Effector CD4-positive, alpha-beta T cell (primary cell): ENCODE results near the gene LRCOL1.
"Not testable (repeated sequence)": the region's sequence is repeated elsewhere in the genome, so short reads cannot be mapped to it uniquely, and the experiment has no call there.

Experiments
- DNase-seq: peaks from one replicate; pipeline ENCODE4 v3.0.0-alpha.2; 2020

LRCOL1 gene

DNA sequence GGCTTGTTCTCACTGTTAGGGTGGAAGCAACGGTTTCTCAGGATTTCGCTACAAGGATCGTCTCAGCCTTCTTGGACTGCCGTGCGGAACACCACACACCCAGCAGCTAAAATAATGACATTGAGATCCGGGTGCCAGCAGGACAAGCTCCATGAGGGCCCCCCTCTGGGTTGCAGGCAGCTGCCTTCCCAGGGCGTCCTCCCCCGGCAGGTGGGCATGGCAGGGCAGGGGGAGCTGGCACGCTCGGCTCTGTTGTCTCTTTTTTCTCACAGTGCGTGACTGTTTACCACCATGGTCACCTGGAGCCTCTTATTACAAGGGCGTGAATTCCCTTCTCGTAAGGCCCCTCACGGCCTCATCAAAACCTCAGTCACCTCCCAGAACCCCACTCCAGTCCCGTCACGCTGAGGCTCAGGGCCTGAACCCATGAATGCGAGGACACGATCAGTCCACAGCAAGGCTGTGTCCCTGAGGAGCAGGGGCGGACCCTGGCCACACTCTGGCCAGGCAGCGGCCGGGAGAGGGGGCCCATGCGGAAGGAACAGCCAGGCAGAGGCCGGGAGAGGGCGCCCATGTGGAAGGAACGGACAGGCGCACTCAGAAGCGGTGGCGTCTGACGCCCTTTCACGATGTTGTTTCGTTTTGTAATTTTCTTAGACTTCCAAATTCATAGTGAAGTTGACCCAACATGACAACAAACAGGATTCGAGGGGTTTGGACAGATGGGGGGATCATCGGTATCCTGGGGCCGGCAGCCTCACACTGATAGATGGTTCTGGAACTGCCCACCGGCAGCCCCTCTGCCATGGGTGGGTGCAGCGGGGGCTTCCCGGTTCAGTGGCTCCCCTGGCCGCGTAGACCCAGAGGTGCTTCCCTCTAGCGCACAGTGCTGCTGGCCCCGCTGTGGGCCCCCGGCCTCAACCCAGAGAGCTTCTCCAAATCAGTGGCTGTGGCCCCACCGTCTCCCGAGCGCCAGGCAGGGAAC, 10.0 kb downstream of the LRCOL1 start:
- DNase-seq, result peak; percentile 23

- DNase-seq, result not testable (repeated sequence)
Measured at GRCh38 chr12:132599502-132599901, 10.9 kb downstream of the LRCOL1 start.

DNA sequence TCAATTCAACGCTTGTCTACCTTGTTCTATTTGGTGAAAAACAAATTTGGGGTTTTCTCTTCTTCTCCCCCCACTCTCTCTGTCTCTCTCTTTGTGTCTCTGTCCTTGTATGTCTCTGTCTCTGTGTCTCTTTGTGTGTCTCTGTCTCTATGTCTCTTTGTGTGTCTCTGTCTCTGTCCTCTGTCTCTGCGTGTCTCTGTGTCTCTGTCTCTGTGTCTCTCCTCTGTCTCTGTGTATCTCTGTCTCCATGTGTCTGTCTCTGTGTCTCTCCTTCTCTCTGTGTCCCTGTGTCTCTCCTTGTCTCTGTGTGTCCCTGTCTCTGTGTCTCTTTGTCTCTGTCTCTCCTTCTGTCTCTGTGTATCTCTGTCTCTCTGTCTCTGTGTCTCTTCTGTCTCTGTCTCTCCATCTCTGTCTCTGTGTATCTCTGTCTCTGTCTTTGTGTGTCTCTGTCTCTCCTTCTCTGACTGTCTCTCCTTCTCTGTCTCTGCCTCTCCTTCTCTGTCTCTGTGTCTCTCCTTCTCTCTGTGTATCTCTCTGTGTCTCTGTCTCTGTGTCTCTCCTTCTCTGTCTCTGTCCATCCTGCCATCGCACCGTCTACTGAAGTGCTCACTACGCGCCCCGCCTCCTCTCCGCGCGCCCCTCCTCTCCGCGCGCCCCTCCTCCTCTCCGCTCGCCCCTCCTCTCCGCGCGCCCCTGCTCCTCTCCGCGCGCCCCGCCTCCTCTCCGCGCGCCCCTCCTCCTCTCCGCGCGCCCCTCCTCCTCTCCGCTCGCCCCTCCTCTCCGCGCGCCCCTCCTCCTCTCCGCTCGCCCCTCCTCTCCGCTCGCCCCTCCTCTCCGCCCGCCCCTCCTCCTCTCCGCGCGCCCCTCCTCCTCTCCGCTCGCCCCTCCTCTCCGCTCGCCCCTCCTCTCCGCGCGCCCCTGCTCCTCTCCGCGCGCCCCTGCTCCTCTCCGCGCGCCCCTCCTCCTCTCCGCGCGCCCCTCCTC, 12.8 kb downstream of the LRCOL1 start:
- peak; percentile 19 for DNase-seq

- DNase-seq, result no peak
Measured at GRCh38 chr12:132596016-132596415, 14.4 kb downstream of the LRCOL1 start.

GRCh38 chr12:132595183-132595582, 15.2 kb downstream of the LRCOL1 start:
- DNase-seq, result no peak

GRCh38 chr12:132593938-132594358, 16.4 kb downstream of the LRCOL1 start:
- no peak for DNase-seq

GRCh38 chr12:132593521-132593920, 16.9 kb downstream of the LRCOL1 start:
- DNase-seq, result no peak

DNA sequence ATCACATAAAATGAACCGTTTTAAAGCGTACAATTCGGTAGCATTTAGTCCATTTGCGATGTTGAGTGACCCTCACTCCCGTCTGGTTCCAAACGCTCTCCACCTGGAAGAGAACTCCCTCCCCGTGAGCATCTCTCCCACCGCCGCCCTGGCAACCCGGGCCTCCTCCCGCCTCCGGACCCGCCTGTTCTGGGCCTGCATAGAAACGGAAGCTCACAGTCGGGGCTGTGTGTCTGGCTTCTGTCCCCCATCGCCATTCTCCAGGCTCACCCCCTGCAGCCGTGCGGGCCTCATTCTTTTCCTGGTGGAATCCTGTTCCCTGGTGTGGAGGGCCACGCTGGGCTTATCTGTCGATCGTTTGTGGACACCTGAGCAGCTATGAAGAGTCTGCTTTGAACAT, 17.3 kb downstream of the LRCOL1 start:
- DNase-seq, result no peak

DNA sequence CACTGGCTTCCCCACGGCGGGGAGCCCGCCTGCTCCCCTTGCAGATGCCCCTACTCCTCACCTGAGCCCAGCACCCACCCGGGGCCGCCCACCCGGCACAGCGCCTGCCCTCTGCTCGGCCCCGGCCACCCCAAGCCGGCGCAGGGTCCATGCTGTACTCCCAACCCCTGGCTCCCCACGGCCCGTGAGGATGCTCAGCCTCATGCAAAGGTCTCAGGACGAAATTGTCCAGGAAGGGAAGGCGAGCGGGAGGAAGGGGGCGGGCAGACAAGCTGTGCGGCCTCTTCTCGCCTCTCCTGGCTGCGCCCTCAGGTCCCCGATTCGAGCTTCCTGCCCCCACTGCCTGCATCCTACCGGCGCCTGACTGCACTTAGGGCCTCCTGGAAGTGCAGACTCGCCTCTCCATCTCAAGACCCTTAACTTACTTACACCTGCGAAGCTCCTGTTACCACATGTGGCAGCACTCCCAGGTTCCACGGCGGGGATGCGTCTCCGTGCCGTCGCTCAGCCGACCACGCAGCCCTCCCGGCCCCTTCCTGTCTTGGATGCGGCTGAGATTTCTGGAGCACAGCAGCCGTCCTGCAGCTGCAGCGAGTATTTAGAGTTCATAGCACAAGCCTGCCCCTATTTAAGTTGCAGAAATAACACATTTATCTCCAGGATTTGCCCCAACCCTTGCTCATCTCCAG, 18.0 kb downstream of the LRCOL1 start:
- DNase-seq, result no peak

DNA sequence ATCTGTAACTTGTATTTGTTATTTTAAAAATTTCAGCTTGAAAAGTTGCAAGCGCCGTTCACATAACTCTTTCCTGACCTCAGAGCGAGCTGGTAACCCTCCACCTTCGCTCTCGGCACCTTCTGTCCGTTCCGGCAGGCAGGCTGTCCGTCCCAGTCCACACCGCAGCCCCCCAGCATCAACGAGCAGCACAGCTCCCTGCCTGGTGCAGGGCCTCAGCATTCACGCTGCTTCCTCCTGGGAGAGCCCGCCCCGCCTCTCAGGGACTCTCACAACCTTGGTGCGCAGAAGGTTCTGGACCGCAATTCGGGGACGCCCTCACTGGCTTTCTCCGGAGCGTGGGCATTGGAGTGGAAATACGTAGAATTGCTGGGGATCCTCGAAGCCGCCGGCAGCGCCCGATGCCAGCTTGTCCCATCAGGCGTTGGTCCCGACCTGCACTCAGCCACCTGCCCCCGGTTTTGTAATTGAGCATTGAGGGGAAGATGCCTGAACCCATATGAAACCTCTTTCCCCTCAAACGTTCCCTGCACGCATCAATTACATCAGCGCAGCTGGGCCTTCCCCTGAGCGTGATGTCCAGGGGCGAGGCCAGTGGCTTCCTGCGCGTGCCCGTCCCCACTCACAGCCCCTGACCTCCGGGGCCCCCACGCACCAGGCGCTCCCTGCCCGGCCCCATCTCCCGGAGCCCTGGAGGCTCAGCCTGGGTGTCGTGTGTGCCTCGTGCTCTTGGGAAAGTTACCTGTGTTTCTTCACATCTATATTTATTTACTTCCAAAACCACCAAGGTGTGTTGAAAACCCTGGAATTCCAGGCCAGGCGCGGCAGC, 19.1 kb downstream of the LRCOL1 start:
- DNase-seq, result no peak

DNA sequence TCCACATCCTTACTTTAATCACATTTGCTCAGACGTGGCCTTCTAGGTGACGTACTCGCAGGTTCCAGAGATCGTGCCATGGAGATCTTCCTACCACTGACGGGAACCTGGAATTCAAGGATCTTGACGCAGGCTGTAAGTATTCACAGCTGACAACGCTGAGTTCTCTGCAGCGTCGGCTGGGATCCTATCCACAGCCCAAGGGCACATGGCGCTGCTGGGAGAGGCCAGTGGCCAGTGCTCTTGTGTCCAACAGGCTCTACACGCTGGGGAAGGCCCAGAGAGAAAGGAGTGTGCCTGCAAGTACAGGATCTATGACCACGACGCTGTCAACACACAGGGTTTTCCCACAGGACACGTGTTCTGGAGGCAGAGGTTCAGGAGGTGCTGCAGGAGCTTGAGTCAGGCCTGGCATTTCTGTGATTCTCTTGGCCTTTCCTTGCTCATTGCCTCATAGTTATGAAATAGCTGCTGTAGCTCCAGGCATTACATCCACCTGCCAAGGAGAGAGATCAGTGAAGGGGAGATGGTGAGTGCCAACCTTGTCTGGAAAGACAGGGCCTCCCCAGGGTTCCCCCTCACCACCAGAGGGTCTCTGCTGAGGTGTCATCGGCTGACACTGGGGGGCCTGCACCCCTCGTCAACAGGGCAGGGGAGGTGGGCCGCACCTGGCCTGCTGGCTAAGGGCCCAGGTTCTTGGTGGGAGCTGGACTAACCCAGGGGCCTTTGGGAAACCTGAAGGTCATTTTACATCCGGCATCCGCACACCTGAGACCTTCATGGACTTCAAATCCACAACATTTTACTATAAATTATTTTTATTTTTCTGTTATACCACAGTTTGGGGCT, 21.3 kb downstream of the LRCOL1 start:
- no peak for DNase-seq

DNA sequence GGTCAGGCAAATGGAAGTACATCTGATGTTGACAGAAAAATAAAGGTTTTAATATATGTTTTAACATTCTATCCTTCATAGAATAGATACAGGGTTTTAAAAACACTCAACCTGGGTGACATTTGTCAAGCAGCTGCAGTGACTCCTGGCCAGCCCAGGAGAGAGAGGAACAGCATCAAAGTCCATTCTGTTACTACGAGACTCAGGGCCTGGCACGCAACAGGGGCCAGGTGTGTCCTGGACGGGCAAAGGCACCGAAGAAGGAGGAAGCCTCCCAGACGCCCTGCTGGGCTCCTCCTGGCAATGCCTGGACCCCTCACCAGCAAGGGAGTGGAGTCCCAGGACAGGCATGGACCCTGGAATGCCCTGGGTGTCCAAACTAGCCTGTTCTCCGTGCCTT, 22.1 kb downstream of the LRCOL1 start:
- no peak for DNase-seq

DNA sequence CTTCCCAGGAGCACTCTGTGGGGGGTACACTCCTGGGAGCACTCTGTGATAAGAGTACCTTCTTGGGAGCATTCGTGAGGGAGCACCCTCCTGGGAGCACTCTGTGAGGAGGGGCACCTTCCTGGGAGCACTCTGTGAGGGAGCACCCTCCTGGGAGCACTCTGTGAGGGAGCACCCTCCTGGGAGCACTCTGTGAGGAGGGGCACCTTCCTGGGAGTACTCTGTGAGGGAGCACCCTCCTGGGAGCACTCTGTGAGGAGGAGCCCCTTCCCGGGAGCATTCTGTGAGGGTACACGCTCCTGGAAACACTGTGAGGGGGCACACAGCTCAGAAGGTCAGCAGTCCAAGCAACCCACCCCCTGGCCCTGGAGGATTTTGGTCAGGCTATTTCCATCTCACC, 22.6 kb downstream of the LRCOL1 start:
- DNase-seq, result no peak

DNA sequence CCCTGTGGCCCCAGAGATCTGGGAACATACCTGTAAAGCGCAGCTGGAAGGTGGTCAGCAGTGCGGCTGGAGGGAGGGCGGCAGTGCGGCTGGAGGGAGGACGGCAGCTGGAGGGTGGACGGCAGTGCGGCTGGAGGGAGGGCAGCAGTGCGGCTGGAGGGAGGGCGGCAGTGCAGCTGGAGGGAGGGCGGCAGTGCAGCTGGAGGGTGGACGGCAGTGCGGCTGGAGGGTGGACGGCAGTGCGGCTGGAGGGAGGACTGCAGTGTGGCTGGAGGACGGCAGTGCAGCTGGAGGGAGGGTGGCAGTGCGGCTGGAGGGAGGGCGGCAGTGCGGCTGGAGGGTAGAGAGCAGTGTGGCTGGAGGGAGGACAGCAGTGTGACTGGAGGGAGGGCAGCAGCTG, 23.5 kb downstream of the LRCOL1 start:
- no peak for DNase-seq

DNA sequence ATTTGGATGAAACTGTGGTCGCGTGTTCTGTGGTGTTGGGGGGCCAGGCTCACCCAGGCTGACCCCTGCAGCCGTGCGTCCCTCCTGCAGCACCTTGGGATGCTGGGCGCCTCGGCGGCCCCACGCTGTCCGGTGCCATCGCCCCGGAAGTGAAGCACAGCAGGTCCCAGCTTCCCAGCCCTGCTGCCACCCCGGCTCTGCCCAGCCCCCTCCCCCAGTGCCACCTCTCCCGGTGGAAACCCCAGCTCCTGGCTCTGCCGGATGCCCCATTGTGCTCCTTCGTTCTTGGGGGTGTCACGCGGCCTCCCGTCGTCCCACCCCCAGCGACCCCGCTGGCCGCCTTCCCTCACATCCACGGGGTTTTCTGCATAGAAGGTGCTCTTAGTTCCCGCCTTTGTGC, 25.2 kb downstream of the LRCOL1 start:
- DNase-seq, result no peak

GRCh38 chr12:132584429-132584828, 26.0 kb downstream of the LRCOL1 start:
- no peak for DNase-seq

GRCh38 chr12:132583736-132584135, 26.6 kb downstream of the LRCOL1 start:
- no peak for DNase-seq

- DNase-seq, result no peak
Measured at GRCh38 chr12:132583411-132583710, 27.0 kb downstream of the LRCOL1 start.

DNA sequence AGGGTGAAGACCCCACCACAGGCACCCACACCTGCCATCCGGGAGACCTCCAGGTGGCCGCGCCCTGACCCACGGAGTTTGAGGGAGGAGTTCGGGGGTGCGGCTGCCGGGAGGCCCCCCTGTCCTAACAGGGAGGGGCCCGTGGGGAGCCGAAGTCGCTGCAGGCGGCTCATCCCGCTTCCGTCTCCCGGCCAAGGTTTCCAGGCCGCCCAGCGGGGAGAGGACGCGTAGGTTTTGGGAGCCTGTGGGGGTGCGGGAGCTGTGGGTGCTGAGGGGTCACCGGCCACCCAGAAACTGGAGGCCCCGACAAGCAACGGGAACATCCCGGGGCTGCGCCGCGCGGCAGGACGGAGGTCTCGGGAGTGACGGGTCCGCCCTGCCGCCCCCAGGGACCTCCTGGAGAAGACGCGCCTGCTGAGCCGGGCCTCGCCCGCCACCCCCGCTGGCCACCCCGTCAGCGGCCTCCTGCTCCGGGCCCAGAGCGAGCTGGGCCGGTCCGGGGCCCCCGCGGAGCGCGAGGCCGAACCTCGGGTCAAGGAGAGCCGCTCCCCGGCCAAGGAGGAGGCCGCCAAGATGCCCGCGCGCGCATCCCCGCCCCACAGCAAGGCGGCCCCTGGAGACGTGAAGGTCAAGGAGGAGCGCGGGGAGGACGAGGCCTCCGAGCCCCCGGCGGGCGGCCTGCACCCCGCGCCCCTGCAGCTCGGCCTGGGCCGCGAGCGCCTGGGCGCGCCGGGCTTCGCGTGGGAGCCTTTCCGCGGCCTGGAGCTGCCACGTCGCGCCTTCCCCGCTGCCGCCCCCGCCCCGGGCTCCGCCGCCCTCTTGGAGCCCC, 27.6 kb downstream of the LRCOL1 start:
- no peak for DNase-seq

GRCh38 chr12:132582058-132582420, 28.3 kb downstream of the LRCOL1 start:
- DNase-seq, result no peak
